ENCODE measurements around the gene MYOCD. TPM values are rescaled to one million over a fixed set of nuclear protein-coding genes. Genes with fewer than 3 reads are reported as not detected.

The MYOCD gene
- total RNA-seq, 1 experiment from 2014 or later: 2.6 TPM

GRCh38 chr17:12637015-12637414, 28.7 kb upstream of the MYOCD start:
- no TSS peak for BruUV-seq (replicated peaks)
- no peaks in the 10 kb centered on the region for H3K27me3 Mint-ChIP-seq (ENCODE audit: insufficient read depth, unreplicated experiment)
- Histone ChIP-seq H3K9me3 (no peaks in the 10 kb centered on the region), H3K36me3 (ENCODE audit: control insufficient read depth, insufficient read depth, low read length) (no peaks in the 10 kb centered on the region), H3K27me3 (replicated peaks; ENCODE audit: control insufficient read depth, insufficient read depth, low read length) (no peaks in the 10 kb centered on the region), H3K4me3 (ENCODE audit: low read depth, low read length) (no peak overlapping the region), H3K4me1 (no peaks in the 10 kb centered on the region)
- TF ChIP-seq, protein P1, sequence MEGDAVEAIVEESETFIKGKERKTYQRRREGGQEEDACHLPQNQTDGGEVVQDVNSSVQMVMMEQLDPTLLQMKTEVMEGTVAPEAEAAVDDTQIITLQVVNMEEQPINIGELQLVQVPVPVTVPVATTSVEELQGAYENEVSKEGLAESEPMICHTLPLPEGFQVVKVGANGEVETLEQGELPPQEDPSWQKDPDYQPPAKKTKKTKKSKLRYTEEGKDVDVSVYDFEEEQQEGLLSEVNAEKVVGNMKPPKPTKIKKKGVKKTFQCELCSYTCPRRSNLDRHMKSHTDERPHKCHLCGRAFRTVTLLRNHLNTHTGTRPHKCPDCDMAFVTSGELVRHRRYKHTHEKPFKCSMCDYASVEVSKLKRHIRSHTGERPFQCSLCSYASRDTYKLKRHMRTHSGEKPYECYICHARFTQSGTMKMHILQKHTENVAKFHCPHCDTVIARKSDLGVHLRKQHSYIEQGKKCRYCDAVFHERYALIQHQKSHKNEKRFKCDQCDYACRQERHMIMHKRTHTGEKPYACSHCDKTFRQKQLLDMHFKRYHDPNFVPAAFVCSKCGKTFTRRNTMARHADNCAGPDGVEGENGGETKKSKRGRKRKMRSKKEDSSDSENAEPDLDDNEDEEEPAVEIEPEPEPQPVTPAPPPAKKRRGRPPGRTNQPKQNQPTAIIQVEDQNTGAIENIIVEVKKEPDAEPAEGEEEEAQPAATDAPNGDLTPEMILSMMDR (IDR thresholded peaks at IDR 0.05; ENCODE audit: insufficient read depth in 1 of 2, low read depth in 1 of 2, low read length in 1 of 2, severe bottlenecking in 1 of 2, unreplicated experiment in 1 of 2): no peak
- POLR2A ChIA-PET: no interaction called here
- CTCF ChIA-PET: no interaction called here
- H3K4me1 Mint-ChIP-seq (ENCODE audit: low read depth, unreplicated experiment): no peaks in the 10 kb centered on the region
- H3K36me3 Mint-ChIP-seq (ENCODE audit: insufficient read depth, unreplicated experiment): no peaks in the 10 kb centered on the region
- H3K27ac Mint-ChIP-seq (ENCODE audit: unreplicated experiment): no peak overlapping the region
- DNase-seq: no peak
- H3K4me3 Mint-ChIP-seq (ENCODE audit: unreplicated experiment): no peak overlapping the region
- H3K9me3 Mint-ChIP-seq (ENCODE audit: unreplicated experiment): peaks cover 9% of the 10 kb centered on the region
- intact Hi-C loops (cut with micrococcal nuclease; ENCODE audit: unreplicated experiment): no loop called here

DNA sequence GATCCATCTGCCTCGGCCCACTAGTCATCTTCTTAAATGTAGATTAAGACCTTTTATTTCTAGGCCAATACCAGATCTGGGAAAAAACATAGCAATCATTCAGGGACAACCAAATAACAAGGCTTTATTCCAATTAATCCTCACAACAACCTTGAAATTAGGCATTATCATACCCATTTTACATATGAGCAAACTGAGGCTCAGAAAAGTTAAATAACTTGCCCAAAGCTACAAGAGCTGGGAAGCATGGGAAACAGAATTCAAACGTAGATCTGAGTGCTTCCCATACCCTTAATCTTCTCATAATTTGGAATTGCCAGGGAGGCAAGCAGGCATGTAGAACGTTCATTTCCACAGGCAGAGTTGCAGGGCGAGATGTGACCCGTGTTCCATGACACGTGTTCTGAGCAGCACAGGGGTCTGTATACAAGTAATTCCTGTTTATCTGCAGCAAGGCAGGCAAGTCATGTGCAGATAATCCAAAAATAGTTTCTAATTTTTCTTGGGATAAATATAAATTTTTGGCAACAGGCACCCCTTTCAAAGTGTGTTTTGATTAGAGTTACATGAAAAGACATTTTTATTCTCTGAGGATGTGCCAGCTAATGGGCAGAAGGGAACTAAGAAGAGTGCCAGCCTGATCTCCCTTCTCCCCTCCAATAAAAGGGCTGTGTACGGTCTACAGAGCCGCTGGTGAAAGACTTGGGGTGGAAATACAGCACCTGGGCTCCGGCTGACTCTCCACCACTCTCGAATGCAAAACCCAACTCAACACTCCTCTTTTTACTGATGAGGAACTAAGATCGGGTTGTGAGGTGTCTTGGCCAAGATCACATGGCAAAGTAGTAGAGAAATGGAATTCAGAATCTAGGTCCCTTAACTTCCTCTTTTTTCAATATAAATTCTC, 27.7 kb upstream of the MYOCD start:
- Histone ChIP-seq H3K36me3 (ENCODE audit: control insufficient read depth, insufficient read depth, low read length) (no peaks in the 10 kb centered on the region), H3K4me1 (no peaks in the 10 kb centered on the region), H3K27me3 (replicated peaks; ENCODE audit: control insufficient read depth, insufficient read depth, low read length) (no peaks in the 10 kb centered on the region), H3K4me3 (ENCODE audit: low read depth, low read length) (no peak overlapping the region), H3K9me3 (no peaks in the 10 kb centered on the region)
- H3K27me3 Mint-ChIP-seq (ENCODE audit: insufficient read depth, unreplicated experiment): no peaks in the 10 kb centered on the region
- POLR2A ChIA-PET: no interaction called here
- no peak for DNase-seq
- no peak overlapping the region for H3K27ac Mint-ChIP-seq (ENCODE audit: unreplicated experiment)
- H3K36me3 Mint-ChIP-seq (ENCODE audit: insufficient read depth, unreplicated experiment): no peaks in the 10 kb centered on the region
- CTCF ChIA-PET: no interaction called here
- TF ChIP-seq, protein P1 (IDR thresholded peaks at IDR 0.05; ENCODE audit: insufficient read depth in 1 of 2, low read depth in 1 of 2, low read length in 1 of 2, severe bottlenecking in 1 of 2, unreplicated experiment in 1 of 2): no peak
- intact Hi-C loops (cut with micrococcal nuclease; ENCODE audit: unreplicated experiment): no loop called here
- no peak overlapping the region for H3K4me3 Mint-ChIP-seq (ENCODE audit: unreplicated experiment)
- H3K9me3 Mint-ChIP-seq (ENCODE audit: unreplicated experiment): peaks cover 9% of the 10 kb centered on the region
- no TSS peak for BruUV-seq (replicated peaks)
- no peaks in the 10 kb centered on the region for H3K4me1 Mint-ChIP-seq (ENCODE audit: low read depth, unreplicated experiment)

DNA sequence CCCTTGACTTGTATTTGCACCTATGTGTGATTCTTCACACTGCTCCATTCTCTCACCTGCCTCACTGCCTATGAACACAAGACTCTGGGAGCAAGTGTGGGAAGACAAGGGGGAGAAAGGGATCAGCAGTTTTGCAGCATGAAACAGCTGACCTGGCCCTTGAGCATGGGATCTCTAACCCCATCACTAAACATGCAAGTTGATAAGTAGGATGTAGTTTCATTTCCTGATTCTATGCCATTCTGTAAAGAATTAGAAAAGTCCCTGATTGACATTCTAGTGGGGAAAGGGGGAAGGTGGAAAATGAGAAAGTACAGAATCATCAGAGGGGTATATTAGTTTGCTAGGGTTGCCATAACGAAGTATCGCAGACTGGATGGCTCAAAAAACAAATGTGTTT, 25.3 kb upstream of the MYOCD start:
- no peaks in the 10 kb centered on the region for H3K4me1 ChIP-seq
- no peak for DNase-seq
- H3K9me3 ChIP-seq: no peaks in the 10 kb centered on the region
- no peaks in the 10 kb centered on the region for H3K27me3 ChIP-seq (replicated peaks; ENCODE audit: control insufficient read depth, insufficient read depth, low read length)
- H3K27ac Mint-ChIP-seq (ENCODE audit: unreplicated experiment): no peak overlapping the region
- no peak overlapping the region for H3K4me3 Mint-ChIP-seq (ENCODE audit: unreplicated experiment)
- H3K36me3 Mint-ChIP-seq (ENCODE audit: insufficient read depth, unreplicated experiment): no peaks in the 10 kb centered on the region
- TF ChIP-seq, protein P1 (IDR thresholded peaks at IDR 0.05; ENCODE audit: insufficient read depth in 1 of 2, low read depth in 1 of 2, low read length in 1 of 2, severe bottlenecking in 1 of 2, unreplicated experiment in 1 of 2): no peak
- H3K36me3 ChIP-seq (ENCODE audit: control insufficient read depth, insufficient read depth, low read length): no peaks in the 10 kb centered on the region
- H3K9me3 Mint-ChIP-seq (ENCODE audit: unreplicated experiment): peaks cover 9% of the 10 kb centered on the region
- no peaks in the 10 kb centered on the region for H3K27me3 Mint-ChIP-seq (ENCODE audit: insufficient read depth, unreplicated experiment)
- CTCF ChIA-PET: no interaction called here
- H3K4me1 Mint-ChIP-seq (ENCODE audit: low read depth, unreplicated experiment): no peaks in the 10 kb centered on the region
- H3K4me3 ChIP-seq (ENCODE audit: low read depth, low read length): no peak overlapping the region
- intact Hi-C loops (cut with micrococcal nuclease; ENCODE audit: unreplicated experiment): no loop called here
- POLR2A ChIA-PET: no interaction called here
- BruUV-seq (replicated peaks): no TSS peak
